Measurements from ENCODE around the gene THBS2. TPM values are rescaled to one million over a fixed set of nuclear protein-coding genes. Genes with fewer than 3 reads are reported as not detected.

Gene THBS2
- total RNA-seq, 1 donor from 2014 or later = 18.6 TPM

DNA sequence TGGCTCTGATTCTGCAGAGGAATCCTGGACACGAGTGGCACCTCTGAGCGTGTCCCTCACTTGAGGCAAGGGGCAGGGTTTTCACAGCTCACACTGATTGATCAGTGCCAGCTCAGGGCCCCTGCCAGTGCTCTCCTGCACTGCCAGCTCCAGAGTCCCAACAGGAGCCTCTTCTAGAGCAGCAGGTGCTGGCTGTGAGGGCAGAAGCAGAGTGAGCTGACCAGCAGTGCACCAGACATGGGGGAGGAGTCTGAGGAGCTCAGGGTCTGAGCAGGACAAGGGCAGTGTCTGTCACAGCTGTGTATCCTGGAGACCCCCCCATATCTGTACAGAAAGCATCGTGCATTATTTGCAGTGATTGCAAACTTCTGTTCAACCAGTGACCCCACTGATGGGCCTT, 31.5 kb upstream of the THBS2 start:
- no peak overlapping the region for H3K4me3 Mint-ChIP-seq
- TF ChIP-seq, protein P1, sequence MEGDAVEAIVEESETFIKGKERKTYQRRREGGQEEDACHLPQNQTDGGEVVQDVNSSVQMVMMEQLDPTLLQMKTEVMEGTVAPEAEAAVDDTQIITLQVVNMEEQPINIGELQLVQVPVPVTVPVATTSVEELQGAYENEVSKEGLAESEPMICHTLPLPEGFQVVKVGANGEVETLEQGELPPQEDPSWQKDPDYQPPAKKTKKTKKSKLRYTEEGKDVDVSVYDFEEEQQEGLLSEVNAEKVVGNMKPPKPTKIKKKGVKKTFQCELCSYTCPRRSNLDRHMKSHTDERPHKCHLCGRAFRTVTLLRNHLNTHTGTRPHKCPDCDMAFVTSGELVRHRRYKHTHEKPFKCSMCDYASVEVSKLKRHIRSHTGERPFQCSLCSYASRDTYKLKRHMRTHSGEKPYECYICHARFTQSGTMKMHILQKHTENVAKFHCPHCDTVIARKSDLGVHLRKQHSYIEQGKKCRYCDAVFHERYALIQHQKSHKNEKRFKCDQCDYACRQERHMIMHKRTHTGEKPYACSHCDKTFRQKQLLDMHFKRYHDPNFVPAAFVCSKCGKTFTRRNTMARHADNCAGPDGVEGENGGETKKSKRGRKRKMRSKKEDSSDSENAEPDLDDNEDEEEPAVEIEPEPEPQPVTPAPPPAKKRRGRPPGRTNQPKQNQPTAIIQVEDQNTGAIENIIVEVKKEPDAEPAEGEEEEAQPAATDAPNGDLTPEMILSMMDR (IDR thresholded peaks at IDR 0.05; ENCODE audit: unreplicated experiment) = no peak
- no peaks in the 10 kb centered on the region for H3K4me1 Mint-ChIP-seq
- no peak overlapping the region for H3K27ac Mint-ChIP-seq
- DNase-seq (ENCODE audit: low spot score in 2 of 2, unreplicated experiment in 2 of 2) = no peak
- H3K27me3 Mint-ChIP-seq (ENCODE audit: low read depth) = peaks cover 2% of the 10 kb centered on the region
- no peaks in the 10 kb centered on the region for H3K9me3 Mint-ChIP-seq
- no peaks in the 10 kb centered on the region for H3K36me3 Mint-ChIP-seq

DNA sequence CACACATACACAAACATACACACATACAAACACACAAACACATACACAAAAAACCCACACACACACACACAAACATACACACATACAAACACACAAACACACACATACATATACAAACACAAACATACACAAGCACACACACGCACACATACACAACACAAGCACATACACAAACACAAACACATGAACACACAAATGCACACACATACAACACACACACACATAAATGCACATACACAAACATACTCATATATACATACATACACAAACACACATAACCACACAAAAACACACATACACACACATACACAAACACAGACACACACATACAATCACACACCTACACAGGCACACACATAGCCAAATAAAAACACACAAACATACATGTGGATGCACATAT, 30.3 kb upstream of the THBS2 start:
- DNase-seq (ENCODE audit: low spot score in 2 of 2, unreplicated experiment in 2 of 2) = no peak
- TF ChIP-seq, protein P1 (IDR thresholded peaks at IDR 0.05; ENCODE audit: unreplicated experiment) = no peak
- Mint-ChIP-seq H3K27me3 (ENCODE audit: low read depth) (peaks cover 2% of the 10 kb centered on the region), H3K9me3 (no peaks in the 10 kb centered on the region), H3K4me1 (no peaks in the 10 kb centered on the region), H3K4me3 (no peak overlapping the region), H3K27ac (no peak overlapping the region), H3K36me3 (no peaks in the 10 kb centered on the region)

- Mint-ChIP-seq H3K27ac (no peak overlapping the region), H3K9me3 (no peaks in the 10 kb centered on the region), H3K4me3 (no peak overlapping the region), H3K36me3 (no peaks in the 10 kb centered on the region), H3K27me3 (ENCODE audit: low read depth) (no peaks in the 10 kb centered on the region), H3K4me1 (no peaks in the 10 kb centered on the region)
- DNase-seq (ENCODE audit: low spot score in 2 of 2, unreplicated experiment in 2 of 2) = no peak
- TF ChIP-seq, protein P1 (IDR thresholded peaks at IDR 0.05; ENCODE audit: unreplicated experiment) = no peak
Observed at GRCh38 chr6:169282043-169282442, 28.4 kb upstream of the THBS2 start.

DNA sequence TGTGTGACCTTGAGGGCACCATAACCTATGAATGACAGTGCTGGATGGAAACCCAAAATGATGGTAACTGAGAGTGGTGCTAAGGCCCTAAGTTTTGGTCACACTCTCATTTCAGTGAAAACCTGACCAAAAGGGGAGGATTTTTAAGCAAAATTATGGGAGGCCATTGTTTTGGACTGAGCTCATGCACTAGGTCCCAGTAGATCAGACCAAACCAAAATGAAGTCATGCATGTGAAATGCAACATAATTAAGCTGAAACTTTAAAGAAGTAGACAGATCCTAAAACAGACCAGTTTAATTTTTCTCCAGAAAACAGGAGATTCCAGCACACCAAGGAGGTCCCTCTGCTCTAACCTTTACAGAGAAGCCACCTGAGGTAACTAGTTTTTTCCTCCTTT, 24.0 kb upstream of the THBS2 start:
- no peak for DNase-seq (ENCODE audit: low spot score in 2 of 2, unreplicated experiment in 2 of 2)
- Mint-ChIP-seq H3K9me3 (no peaks in the 10 kb centered on the region), H3K4me1 (no peaks in the 10 kb centered on the region), H3K27ac (no peak overlapping the region), H3K36me3 (no peaks in the 10 kb centered on the region), H3K4me3 (no peak overlapping the region), H3K27me3 (ENCODE audit: low read depth) (no peaks in the 10 kb centered on the region)
- TF ChIP-seq, protein P1 (IDR thresholded peaks at IDR 0.05; ENCODE audit: unreplicated experiment) = no peak

DNA sequence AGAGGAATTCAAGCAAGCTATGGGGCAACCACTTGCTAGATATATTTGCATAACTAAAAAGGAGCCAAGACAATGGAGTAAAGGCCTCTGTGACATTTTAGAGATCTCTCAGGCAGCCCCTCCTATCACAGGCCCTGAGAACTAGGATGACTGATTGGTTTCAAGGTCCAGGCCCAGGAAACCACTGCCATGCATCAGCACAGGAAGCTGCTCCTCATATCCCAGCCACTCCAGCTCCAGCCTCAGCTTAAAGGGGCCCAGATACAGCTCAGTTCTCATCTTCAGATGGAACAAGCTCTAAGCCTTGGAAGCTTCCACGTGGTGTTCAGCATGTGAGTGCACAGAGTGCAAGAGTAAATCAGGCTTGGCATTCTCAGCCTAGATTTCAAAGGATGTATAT, 21.1 kb upstream of the THBS2 start:
- no peak overlapping the region for H3K4me3 Mint-ChIP-seq
- no peaks in the 10 kb centered on the region for H3K27me3 Mint-ChIP-seq (ENCODE audit: low read depth)
- no peaks in the 10 kb centered on the region for H3K36me3 Mint-ChIP-seq
- TF ChIP-seq, protein P1 (IDR thresholded peaks at IDR 0.05; ENCODE audit: unreplicated experiment) = no peak
- peaks cover 18% of the 10 kb centered on the region for H3K4me1 Mint-ChIP-seq
- H3K27ac Mint-ChIP-seq = no peak overlapping the region
- DNase-seq (ENCODE audit: low spot score in 2 of 2, unreplicated experiment in 2 of 2) = no peak
- no peaks in the 10 kb centered on the region for H3K9me3 Mint-ChIP-seq

- Mint-ChIP-seq H3K4me3 (no peak overlapping the region), H3K27ac (no peak overlapping the region), H3K9me3 (no peaks in the 10 kb centered on the region), H3K36me3 (no peaks in the 10 kb centered on the region), H3K4me1 (peaks cover 24% of the 10 kb centered on the region), H3K27me3 (ENCODE audit: low read depth) (no peaks in the 10 kb centered on the region)
- TF ChIP-seq, protein P1 (IDR thresholded peaks at IDR 0.05; ENCODE audit: unreplicated experiment) = no peak
- no peak for DNase-seq (ENCODE audit: low spot score in 2 of 2, unreplicated experiment in 2 of 2)
Observed at GRCh38 chr6:169273511-169273910, 19.9 kb upstream of the THBS2 start.

Measured in mesothelial cell of epicardium (in vitro differentiated cells).